Amygdala (tissue), 56 donors: Measurements from ENCODE around the gene COL19A1.

Experiments used
- DNase-seq, 56 donors: peaks; one replicate each; lab custom pipeline; 2025; lab: John Stamatoyannopoulos, UW

The COL19A1 gene

GRCh38 chr6:70258483-70258882 is 392.1 kb downstream of the COL19A1 start:
- DNase-seq, result no peak
